Endothelial cell of hepatic sinusoid (primary cell): ENCODE data around the gene FUCA2.
"Not testable (repeated sequence)": the region's sequence is repeated elsewhere in the genome, so short reads cannot be mapped to it uniquely, and the experiment has no call there.

Experiments
- in situ Hi-C: cut with HindIII; loops from 2 replicates; pipeline ENCODE4 v1.10.0; 2017; ENCODE audit warnings: low sequenced_read_pairs

FUCA2 gene

DNA sequence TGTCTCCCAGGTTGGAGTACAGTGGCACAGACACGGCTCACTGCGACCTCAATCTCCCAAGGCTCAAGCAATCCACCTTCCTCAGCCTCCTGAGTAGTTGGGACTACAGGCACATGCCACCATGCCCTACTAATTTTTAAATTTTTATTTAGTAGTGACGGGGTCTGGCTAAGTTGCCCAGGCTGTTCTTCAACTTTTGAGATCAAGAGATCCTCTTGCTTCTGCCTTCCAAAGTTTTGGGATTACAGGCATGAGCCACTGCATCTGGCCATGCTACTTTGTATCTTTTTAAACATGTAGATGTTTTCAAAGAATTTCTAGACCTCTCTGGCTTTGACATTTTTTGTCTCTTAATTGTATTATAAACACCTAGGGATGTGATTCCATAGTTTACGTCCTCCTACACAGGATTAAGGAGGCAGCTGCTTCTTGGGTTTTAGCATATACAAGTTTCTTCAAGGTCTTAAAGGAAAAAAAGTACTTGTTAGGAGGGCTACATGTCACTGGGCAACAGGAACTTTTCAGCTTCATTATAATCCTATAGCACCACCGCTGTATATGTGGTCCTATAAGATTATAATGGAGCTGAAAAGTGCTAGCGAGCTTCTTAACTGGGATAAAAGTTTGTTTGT is 62.3 kb downstream of the FUCA2 start:
- in situ Hi-C loops = no loop called here

- in situ Hi-C loops = not testable (repeated sequence)
Observed at GRCh38 chr6:143447865-143448264, 63.7 kb downstream of the FUCA2 start.
